Measurements from ENCODE around the gene EPHB1.
A peak's percentile ranks its signal among the peaks of the same experiment; 100 is the strongest.

Gene EPHB1

DNA sequence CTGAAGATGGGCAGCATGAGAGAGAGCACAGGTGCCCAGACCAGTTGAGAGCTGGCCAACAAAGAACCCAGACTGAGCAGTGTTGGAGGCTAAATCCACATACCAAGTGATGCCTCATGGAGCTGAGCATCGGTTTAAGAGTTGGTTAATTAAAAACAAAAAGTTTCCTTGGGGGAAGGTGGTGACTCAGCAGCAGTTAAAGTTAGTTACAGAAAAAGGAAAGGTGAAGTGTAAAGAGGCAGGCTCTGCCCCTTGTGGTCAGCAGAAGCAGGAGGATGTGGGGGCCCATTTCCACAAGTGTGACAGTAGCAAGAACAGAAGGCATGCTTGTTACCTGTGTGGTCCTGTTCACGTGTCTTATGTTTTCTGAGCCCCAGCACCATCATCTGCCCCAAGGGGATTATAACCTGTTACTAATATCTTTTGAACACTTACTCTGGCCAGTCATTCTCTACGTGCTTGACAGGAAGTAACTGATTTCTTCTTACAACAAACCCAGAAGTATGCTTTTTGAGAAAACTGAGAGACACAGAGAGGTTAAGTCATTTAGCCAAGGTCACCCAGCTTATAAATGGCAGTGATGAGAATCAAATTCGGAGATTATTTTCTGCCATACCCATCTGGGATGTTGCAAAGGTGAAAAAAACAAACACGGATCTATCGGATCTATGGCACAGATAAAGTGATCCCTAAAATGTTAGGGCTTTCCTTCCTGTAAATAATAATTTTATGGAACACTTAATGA lies 91.0 kb downstream of the EPHB1 start:
- no peak for DNase-seq

- no peak for DNase-seq
These were observed 91.9 kb downstream of the EPHB1 start for GRCh38 chr3:134886991-134887390.

DNA sequence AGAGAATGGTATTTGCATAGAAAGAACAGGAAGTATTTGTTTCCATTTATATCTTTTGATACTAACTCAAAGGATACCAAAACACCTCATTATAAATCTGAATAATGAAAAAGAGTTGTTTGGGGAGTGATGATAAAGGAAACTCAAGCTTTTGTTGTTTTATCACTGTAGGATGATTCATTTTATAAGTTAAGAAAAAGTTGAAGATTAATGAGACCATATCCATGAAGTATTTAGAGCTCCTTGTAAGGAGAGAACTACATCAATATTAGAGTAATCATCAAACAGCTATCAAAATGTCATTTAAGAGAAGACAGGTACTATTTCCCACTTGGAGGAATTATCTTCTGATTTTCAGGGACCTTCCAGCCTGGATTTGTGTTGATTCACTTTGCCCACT lies 92.5 kb downstream of the EPHB1 start:
- no peak for DNase-seq

DNA sequence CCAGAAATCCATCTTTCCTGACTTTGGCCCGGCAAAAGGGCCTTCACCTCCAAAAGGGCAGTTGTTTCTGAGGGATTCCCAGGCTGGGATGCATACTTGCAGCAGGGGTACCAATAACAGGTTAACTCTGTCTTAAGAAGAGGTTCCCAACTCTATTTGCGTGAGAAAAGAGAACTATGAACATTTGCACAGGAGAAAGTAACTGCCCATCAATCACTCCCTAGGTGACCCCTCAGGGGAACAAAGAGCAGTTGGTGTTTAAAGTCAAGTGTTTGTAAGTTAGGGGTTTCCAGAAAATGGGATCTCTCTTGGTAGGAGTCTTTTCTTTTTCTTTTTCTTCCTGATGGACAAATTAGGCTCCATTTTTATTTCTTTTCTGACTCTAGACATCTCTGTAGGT lies 97.3 kb downstream of the EPHB1 start:
- no peak for DNase-seq

GRCh38 chr3:134892761-134893160 lies 97.7 kb downstream of the EPHB1 start:
- no peak for DNase-seq

DNA sequence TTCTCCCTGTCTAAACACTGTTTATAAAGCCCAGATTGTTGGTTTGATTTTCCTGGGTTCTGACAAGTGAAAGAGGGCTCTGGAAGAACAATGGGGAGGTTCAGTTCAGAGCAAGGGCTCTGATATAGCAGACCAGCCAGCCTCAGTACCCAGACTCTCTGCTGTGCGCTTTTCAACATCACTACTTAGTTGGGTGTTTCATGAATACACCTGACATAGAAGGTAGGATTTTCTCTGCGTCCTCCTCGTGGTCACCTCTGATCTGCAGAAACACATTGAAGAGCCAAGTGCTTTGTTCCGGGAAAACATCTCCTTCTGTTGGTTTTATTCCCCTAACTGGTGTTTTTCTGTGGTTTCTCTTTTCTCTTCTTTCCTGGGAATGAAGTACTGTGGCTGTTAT lies 99.5 kb downstream of the EPHB1 start:
- no peak for DNase-seq

DNA sequence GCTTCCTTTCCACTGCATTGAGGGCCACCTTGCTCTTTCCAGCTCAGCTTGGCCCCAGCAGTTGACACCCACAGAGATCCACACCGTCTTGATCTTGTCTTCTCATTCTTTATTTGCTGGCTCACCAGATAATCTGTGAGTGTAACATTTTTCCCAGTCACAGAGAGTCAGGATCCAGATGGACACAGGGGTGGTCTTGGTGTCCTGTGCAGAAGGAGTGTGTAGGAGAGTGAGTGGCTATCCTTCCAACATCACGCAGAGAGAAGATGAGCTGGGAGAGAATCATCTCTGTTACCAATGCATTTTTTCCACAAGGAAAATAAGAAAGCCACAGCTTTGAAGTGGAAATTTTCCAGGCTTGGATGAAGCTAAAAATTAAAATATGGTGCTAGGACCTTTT lies 100.1 kb downstream of the EPHB1 start:
- no peak for DNase-seq

DNA sequence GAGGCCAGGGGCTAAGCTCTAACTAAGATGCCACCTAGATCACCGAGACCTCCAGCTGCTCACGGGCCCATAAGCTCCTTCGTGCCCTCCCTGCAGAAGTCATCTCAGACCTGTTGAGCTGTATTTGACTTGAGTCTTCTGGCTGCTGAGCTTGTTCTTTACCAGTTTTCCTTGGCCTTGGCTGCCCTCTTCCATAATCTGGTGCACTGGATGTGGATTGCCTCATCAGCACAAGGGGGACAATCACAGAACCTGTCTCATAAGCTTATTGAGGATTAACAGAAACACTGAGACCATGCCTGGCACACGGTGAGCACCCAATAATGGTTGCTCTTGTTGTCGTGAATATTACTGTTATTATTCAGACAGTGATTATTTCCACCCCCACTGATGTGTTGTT lies 101.1 kb downstream of the EPHB1 start:
- no peak for DNase-seq

GRCh38 chr3:134896696-134897095 lies 101.6 kb downstream of the EPHB1 start:
- DNase-seq: no peak

- DNase-seq: no peak
These were observed 102.5 kb downstream of the EPHB1 start for GRCh38 chr3:134897391-134898141.

DNA sequence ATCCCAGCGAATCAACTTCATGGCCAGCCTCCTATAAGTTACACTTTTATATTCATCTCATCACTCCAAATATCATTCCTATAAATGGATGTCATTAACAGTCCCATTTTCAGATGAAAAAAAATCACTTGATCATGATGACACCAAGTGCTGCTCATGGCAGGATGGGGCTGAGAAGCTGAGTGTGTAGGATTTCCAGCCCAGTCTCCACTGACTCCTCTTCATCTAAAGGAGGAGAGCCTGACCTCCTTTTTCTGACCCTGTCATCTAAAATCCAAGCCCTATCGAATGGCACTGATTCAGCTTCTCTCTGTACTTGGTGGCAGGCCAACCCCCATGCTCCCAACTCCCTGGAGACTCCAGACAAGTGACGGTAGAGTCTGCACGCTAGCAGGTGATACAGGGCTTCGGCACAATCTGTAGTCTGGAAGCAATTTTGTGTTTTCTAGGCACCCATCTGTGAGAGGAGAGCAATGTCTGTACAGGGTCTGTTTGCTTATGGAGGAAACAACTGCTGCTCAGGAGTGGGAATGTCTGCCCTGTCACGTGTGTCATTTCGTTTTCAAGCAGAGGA lies 103.2 kb downstream of the EPHB1 start:
- no peak for DNase-seq

DNA sequence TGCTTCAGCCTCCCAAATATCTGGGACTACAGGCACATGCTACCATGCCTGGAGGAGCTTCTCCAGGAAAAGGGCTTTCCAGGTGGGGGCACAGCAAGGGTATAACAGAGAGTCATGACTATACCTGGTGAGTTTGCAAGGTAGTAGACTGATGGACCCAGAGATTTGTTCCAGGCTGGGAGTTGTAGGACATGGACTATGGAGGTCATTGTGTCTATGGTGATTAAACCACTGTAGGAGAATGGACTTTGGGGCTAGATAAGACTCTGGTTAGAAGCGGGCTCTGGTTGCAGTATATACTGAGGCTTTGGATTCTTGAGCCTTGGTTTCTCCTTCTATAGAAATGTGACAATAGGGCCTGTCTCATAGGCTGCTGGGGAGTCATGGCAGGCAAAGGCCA lies 104.7 kb downstream of the EPHB1 start:
- no peak for DNase-seq

DNA sequence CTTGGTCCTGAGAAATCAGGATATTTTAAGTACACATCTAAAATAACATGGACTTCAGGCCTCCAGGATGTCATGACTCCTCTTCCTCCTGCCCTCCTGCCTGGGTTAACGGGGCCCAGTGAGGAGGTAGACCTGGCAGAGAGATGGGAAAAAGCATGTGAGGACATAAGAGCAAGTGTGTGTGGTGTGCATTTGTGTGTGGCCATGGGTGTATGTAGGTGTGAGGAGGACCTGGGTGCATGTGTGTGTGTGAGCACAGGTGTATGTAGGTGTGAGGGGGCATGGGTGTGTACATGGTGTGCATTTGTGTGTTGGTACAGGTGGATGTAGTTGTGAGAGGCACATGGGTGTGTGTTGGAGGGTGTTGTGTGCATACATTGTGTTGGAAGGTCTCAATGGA lies 105.4 kb downstream of the EPHB1 start:
- no peak for DNase-seq

- DNase-seq: no peak
These were observed 106.4 kb downstream of the EPHB1 start for GRCh38 chr3:134901461-134901860.

GRCh38 chr3:134903837-134904236 lies 108.8 kb downstream of the EPHB1 start:
- no peak for DNase-seq

- DNase-seq: peak; percentile 11
These were observed 109.2 kb downstream of the EPHB1 start for GRCh38 chr3:134904241-134904771.

GRCh38 chr3:134904776-134905646 lies 110.0 kb downstream of the EPHB1 start:
- peak; percentile 46 for DNase-seq

GRCh38 chr3:134905647-134905935 lies 110.5 kb downstream of the EPHB1 start:
- no peak for DNase-seq

DNA sequence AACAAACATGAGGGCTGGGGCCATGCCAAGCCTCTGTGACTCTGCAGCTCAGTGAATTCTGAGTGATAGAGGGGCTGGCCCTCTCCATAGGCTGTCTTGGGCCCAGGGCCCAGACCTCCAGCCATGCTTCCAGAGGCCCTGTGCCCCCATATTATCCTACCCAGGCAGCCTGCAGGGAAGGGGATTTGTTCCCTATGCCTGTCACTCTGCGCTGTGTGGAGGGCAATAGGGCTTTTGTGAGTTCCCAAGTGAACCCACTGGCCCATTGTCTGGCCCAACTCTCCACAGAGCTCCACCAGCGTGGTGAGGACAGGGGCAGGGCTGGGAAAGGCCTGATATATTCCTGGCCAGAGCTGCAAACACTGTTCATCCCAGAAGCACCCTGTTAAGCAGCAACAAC lies 113.2 kb downstream of the EPHB1 start:
- DNase-seq: no peak

GRCh38 chr3:134910026-134910425 lies 115.0 kb downstream of the EPHB1 start:
- no peak for DNase-seq

GRCh38 chr3:134911586-134912548 lies 116.8 kb downstream of the EPHB1 start:
- DNase-seq: peak; percentile 98

All from DMS79 (cell line).